SH-SY5Y (cell line): ENCODE measurements around the gene C10orf95.

Experiments
- GATA2 ChIP-seq: IDR thresholded peaks from 2 replicates; pipeline ENCODE4 v1.6.1; 2011; ENCODE audit warnings: mild to moderate bottlenecking, low read depth, low read length
- GATA3 ChIP-seq: IDR thresholded peaks from 2 replicates; pipeline ENCODE4 v1.6.1; 2011; ENCODE audit warnings: low read depth, mild to moderate bottlenecking, low read length, moderate library complexity

DNA sequence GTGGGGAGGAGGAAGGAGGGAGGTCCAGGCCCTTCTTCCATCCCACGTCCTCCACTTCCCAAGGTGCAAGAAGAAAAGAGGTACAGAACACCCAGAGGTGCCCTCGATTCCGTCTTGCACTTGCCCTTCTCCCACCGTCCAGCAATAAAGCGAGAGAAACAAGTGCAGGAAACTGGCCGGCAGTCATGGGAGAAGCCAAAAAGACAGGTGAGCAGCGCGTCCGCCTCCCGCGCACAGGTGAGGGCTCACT, 1.3 kb downstream of the C10orf95 start:
- TF ChIP-seq GATA2, result no peak
- TF ChIP-seq GATA3, result no peak
